Measurements from ENCODE around the gene POMT2.

POMT2 gene

DNA sequence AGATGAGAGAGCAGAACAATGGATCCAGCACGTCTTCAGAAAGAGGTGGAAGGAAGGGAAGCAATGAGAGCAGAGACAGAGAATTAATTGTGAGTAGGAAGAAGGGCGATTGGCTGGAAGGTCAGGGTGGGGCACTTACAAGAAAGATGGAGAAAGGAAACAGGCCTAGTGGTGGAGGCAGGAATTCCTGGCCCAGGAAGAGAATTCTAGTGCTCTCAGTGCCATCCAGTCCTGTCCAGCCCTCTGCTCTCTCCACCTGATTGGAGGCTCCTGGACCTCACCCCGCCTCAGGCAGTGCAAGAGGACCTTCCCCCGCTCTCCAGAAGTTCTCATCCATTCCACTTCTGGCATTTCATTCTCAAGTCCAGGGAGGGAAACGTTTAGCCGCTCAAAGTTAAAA is 92.6 kb downstream of the POMT2 start:
- DNase-seq, result no peak

DNA sequence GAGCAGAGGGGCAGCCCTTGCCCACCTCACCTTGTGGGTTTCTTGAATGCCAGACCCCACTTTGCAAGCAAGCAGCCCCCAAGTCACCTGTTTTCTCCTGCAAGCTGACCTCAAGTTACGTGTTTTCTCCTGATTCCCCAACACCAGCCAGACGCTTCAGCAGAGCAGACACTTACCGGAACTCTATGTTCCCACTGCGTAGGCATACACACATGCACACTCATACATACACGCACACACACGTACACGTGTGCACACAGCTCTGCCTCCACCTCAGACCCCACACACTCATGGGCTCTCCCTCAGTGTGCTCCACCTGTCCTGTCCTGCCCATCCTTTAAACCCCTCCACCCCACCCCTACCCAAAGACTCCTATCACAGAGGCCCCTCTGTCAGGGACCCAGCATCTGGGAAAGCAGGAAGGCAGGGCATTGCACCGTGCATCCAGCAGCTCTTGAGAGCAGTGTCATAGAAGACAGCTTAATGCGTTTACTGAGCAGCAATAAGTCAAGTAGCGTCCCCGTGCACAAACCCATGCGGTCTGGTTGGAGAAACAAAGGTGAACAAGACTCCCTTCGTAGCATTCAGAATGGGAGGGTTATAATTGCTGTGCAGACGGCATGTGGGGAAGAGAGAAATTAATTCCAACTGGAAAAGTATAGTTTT is 94.7 kb downstream of the POMT2 start:
- no peak for DNase-seq

- DNase-seq, result no peak
Measured at GRCh38 chr14:77225254-77225653, 95.4 kb downstream of the POMT2 start.
